ENCODE measurements around the gene PSTPIP1. TPM values are rescaled to one million over a fixed set of nuclear protein-coding genes. Genes with fewer than 3 reads are reported as not detected.
A peak's percentile ranks its signal among the peaks of the same experiment; 100 is the strongest.
"Not testable (repeated sequence)": the region's sequence is repeated elsewhere in the genome, so short reads cannot be mapped to it uniquely, and the experiment has no call there.

PSTPIP1 gene
- total and polyA plus RNA-seq, 2 experiments from 2014 or later: not detected

- H4K20me1 ChIP-seq (ENCODE audit: insufficient read depth, poor library complexity, severe bottlenecking): no peaks in the 10 kb centered on the region
- H3K27me3 ChIP-seq: no peaks in the 10 kb centered on the region
- no peaks in the 10 kb centered on the region for H3K36me3 ChIP-seq (replicated peaks; ENCODE audit: insufficient read depth, low read depth)
- no peak overlapping the region for H2AFZ ChIP-seq
- H3K4me1 ChIP-seq (ENCODE audit: insufficient read depth): peaks cover 3% of the 10 kb centered on the region
- no peak overlapping the region for H3K27ac ChIP-seq
- H3K79me2 ChIP-seq: no peaks in the 10 kb centered on the region
- H3K4me2 ChIP-seq: peak overlapping the region; percentile 17
- TF ChIP-seq EZH2phosphoT487 (IDR thresholded peaks at IDR 0.05; ENCODE audit: low read depth, severe bottlenecking, unreplicated experiment): no peak
- TF ChIP-seq EZH2 (IDR thresholded peaks at IDR 0.05; ENCODE audit: borderline replicate concordance): no peak
- no peak for TF ChIP-seq CTCF (IDR thresholded peaks at IDR 0.05; ENCODE audit: poor library complexity)
- no peaks in the 10 kb centered on the region for H3K9me2 ChIP-seq (replicated peaks; ENCODE audit: insufficient read depth)
- 31% methylated on average over 5 of the region's 5 CpGs for WGBS (ENCODE audit: low lambda C conversion rate, missing lambda C conversion rate)
- H3K4me3 ChIP-seq: no peak overlapping the region
- no peaks in the 10 kb centered on the region for H3K9me3 ChIP-seq (ENCODE audit: low read depth)
- no peak for DNase-seq (ENCODE audit: low spot score)
Measured at GRCh38 chr15:76964157-76964556, 30.8 kb upstream of the PSTPIP1 start.

- not testable (repeated sequence) for H3K4me2 ChIP-seq; H3K9me3 ChIP-seq (ENCODE audit: low read depth); H3K27me3 ChIP-seq; H3K27ac ChIP-seq; H2AFZ ChIP-seq; H3K9me2 ChIP-seq (replicated peaks; ENCODE audit: insufficient read depth); H3K79me2 ChIP-seq; H4K20me1 ChIP-seq (ENCODE audit: insufficient read depth, poor library complexity, severe bottlenecking); H3K4me1 ChIP-seq (ENCODE audit: insufficient read depth); H3K36me3 ChIP-seq (replicated peaks; ENCODE audit: insufficient read depth, low read depth); DNase-seq (ENCODE audit: low spot score); H3K4me3 ChIP-seq
- WGBS (ENCODE audit: low lambda C conversion rate, missing lambda C conversion rate): 82% methylated on average over 7 of the region's 7 CpGs
Measured at GRCh38 chr15:76966051-76966450, 28.9 kb upstream of the PSTPIP1 start.

GRCh38 chr15:76967067-76967466, 27.9 kb upstream of the PSTPIP1 start:
- Histone ChIP-seq H3K4me3 (no peak overlapping the region), H3K79me2 (no peaks in the 10 kb centered on the region), H4K20me1 (ENCODE audit: insufficient read depth, poor library complexity, severe bottlenecking) (no peaks in the 10 kb centered on the region), H3K27ac (no peak overlapping the region), H3K27me3 (no peaks in the 10 kb centered on the region), H3K9me2 (replicated peaks; ENCODE audit: insufficient read depth) (no peaks in the 10 kb centered on the region), H3K9me3 (ENCODE audit: low read depth) (no peaks in the 10 kb centered on the region), H3K4me2 (no peak overlapping the region), H2AFZ (no peak overlapping the region), H3K4me1 (ENCODE audit: insufficient read depth) (peaks cover 3% of the 10 kb centered on the region), H3K36me3 (replicated peaks; ENCODE audit: insufficient read depth, low read depth) (no peaks in the 10 kb centered on the region)
- 56% methylated on average over 4 of the region's 4 CpGs for WGBS (ENCODE audit: low lambda C conversion rate, missing lambda C conversion rate)
- TF ChIP-seq EZH2 (IDR thresholded peaks at IDR 0.05; ENCODE audit: borderline replicate concordance) (no peak), EZH2phosphoT487 (IDR thresholded peaks at IDR 0.05; ENCODE audit: low read depth, severe bottlenecking, unreplicated experiment) (no peak), CTCF (IDR thresholded peaks at IDR 0.05; ENCODE audit: poor library complexity) (no peak)
- DNase-seq (ENCODE audit: low spot score): no peak

- H3K27ac ChIP-seq: no peak overlapping the region
- H3K4me2 ChIP-seq: no peak overlapping the region
- peaks cover 3% of the 10 kb centered on the region for H3K4me1 ChIP-seq (ENCODE audit: insufficient read depth)
- no peaks in the 10 kb centered on the region for H3K36me3 ChIP-seq (replicated peaks; ENCODE audit: insufficient read depth, low read depth)
- no peak for DNase-seq (ENCODE audit: low spot score)
- no peaks in the 10 kb centered on the region for H3K79me2 ChIP-seq
- no peaks in the 10 kb centered on the region for H3K9me2 ChIP-seq (replicated peaks; ENCODE audit: insufficient read depth)
- no peaks in the 10 kb centered on the region for H4K20me1 ChIP-seq (ENCODE audit: insufficient read depth, poor library complexity, severe bottlenecking)
- no peaks in the 10 kb centered on the region for H3K9me3 ChIP-seq (ENCODE audit: low read depth)
- TF ChIP-seq EZH2phosphoT487 (IDR thresholded peaks at IDR 0.05; ENCODE audit: low read depth, severe bottlenecking, unreplicated experiment) (no peak), CTCF (IDR thresholded peaks at IDR 0.05; ENCODE audit: poor library complexity) (no peak), EZH2 (IDR thresholded peaks at IDR 0.05; ENCODE audit: borderline replicate concordance) (no peak)
- 100% methylated on average over 1 of the region's 1 CpG for WGBS (ENCODE audit: low lambda C conversion rate, missing lambda C conversion rate)
- H3K27me3 ChIP-seq: no peaks in the 10 kb centered on the region
- no peak overlapping the region for H2AFZ ChIP-seq
- H3K4me3 ChIP-seq: no peak overlapping the region
Measured at GRCh38 chr15:76968306-76968705, 26.6 kb upstream of the PSTPIP1 start.
